C4-2B (cell line): ENCODE measurements around the gene ASXL2.

Experiments
- CTCF ChIP-seq: fragments of 450-650 bp; conservative IDR thresholded peaks from 2 replicates; pipeline ENCODE4 v1.5.1; 2017; ENCODE audit warnings: mild to moderate bottlenecking
- ZFX ChIP-seq: fragments of 450-650 bp; IDR thresholded peaks from 2 replicates; pipeline ENCODE4 v1.6.1; 2017

- TF ChIP-seq ZFX: no peak
- TF ChIP-seq CTCF: no peak
Observed at GRCh38 chr2:25829828-25830227, 48.5 kb downstream of the ASXL2 start.
